ENCODE data around the gene POLR3H. TPM values are rescaled to one million over a fixed set of nuclear protein-coding genes. Genes with fewer than 3 reads are reported as not detected.

Gene POLR3H
- total and polyA plus RNA-seq, 10 of the 15 experiments (the other 5 are each of a cell fraction or from before 2014, with no cell fraction given), result 3.5 to 62.7 (median 24.6) TPM

GRCh38 chr22:41479671-41480396 is 64.4 kb downstream of the POLR3H start:
- CTCF ChIA-PET, result interaction anchor here (1.3 to 5.2 kb wide), 6 partner anchors 11 to 77 kb away, joined by 3 to 26 read pairs (median 6); partner anchors contain the start of genes ACO2 and PHF5A
- Histone ChIP-seq H3K27me3 (replicated peaks in 1 of 2; ENCODE audit: control insufficient read depth in 2 of 2, insufficient read depth in 2 of 2, low read length in 1 of 2) (no peaks in the 10 kb centered on the region), H3K4me2 (ENCODE audit: control insufficient read depth, insufficient read depth) (peak overlapping the region; percentile 30; the same call in 1 of the 2 replicates), H3K4me3 (no peak overlapping the region), H2AFZ (ENCODE audit: control insufficient read depth, low read depth, low read length) (no peak overlapping the region), H4K20me1 (ENCODE audit: control insufficient read depth, insufficient read depth) (no peaks in the 10 kb centered on the region), H3K27ac (ENCODE audit: control insufficient read depth, insufficient read depth) (peak overlapping the region; percentile 52), H3K9ac (ENCODE audit: control insufficient read depth, insufficient read depth, low read length) (no peak overlapping the region), H3K9me3 (replicated peaks; ENCODE audit: control insufficient read depth, insufficient read depth, low read length) (no peaks in the 10 kb centered on the region), H3K4me1 (ENCODE audit: control insufficient read depth, insufficient read depth, low read length) (peaks cover 60% of the 10 kb centered on the region), H3K79me2 (ENCODE audit: control insufficient read depth, insufficient read depth, low read length) (peaks cover 80% of the 10 kb centered on the region), H3K36me3 (ENCODE audit: control insufficient read depth in 2 of 2, insufficient read depth in 2 of 2, low read length in 1 of 2) (peaks cover 0 to 4% of the 10 kb centered on the region in 2 experiments; a peak in 2 of 4 replicates)
- no TSS peak for BruUV-seq (replicated peaks)
- SMC1A ChIA-PET (ENCODE audit: uncharacterized antibody, unreplicated experiment), result interaction anchor here (1.0 to 6.5 kb wide), 9 partner anchors 8 to 77 kb away, joined by 3 to 59 read pairs (median 12); partner anchors contain the start of genes ACO2, PHF5A and TOB2
- POLR2A ChIA-PET, result interaction anchor here (0.6 to 9.0 kb wide), 6 partner anchors 9 to 109 kb away, joined by 3 to 122 read pairs (median 6); partner anchors contain the start of genes ACO2, PHF5A and TOB2
- intact Hi-C loops (cut with micrococcal nuclease; ENCODE audit: unreplicated experiment) (no loop called here), in situ Hi-C loops (cut with MboI) (no loop called here)
- DNase-seq (ENCODE audit: low read depth, low spot score) (no peak), FAIRE-seq (no peak), ATAC-seq (no peak; the same call in 2 of the 3 replicates)
- WGBS (ENCODE audit: insufficient coverage, insufficient replicate concordance, low lambda C conversion rate, missing lambda C conversion rate), result 54% methylated on average over 6 of the region's 6 CpGs
- no peak for TF ChIP-seq CREM (IDR thresholded peaks at IDR 0.05; ENCODE audit: low read depth)
- TF ChIP-seq CEBPB (IDR thresholded peaks at IDR 0.05; ENCODE audit: borderline replicate concordance in 1 of 2, low read depth in 2 of 2, low read length in 2 of 2), result no peak
- TF ChIP-seq ZNF274 (IDR thresholded peaks at IDR 0.05; ENCODE audit: insufficient read depth, insufficient read length), result no peak
- TF ChIP-seq MYC (IDR thresholded peaks at IDR 0.05; ENCODE audit: insufficient read depth, insufficient read length, insufficient replicate concordance, low read length, severe bottlenecking), result no peak
- TF ChIP-seq ESRRA (IDR thresholded peaks at IDR 0.05; ENCODE audit: low read length), result no peak
- no peak for TF ChIP-seq KDM1A (IDR thresholded peaks at IDR 0.05; ENCODE audit: borderline replicate concordance)
- TF ChIP-seq NKRF (conservative IDR thresholded peaks at IDR 0.05), result no peak
- RAD21 ChIA-PET (ENCODE audit: unreplicated experiment), result interaction anchor here (0.9 to 3.3 kb wide), 9 partner anchors 11 to 361 kb away, joined by 3 to 30 read pairs (median 13); partner anchors contain the start of genes ACO2, PHF5A, TEF and TOB2

Data from GM12878 (cell line).